ENCODE results near the gene ABCD3.

GRCh38 chr1:94411237-94411636 is 7.0 kb upstream of the ABCD3 start:
- no peak for TF ChIP-seq USF2 (IDR thresholded peaks at IDR 0.05; ENCODE audit: borderline replicate concordance, low read depth, low read length)
- no peak for TF ChIP-seq PBX3 (IDR thresholded peaks at IDR 0.05)
- no peak for TF ChIP-seq CTCF (IDR thresholded peaks at IDR 0.05)
